H1 (cell line): Measurements from ENCODE around the gene FOXP4. TPM values are rescaled to one million over a fixed set of nuclear protein-coding genes. Genes with fewer than 3 reads are reported as not detected.

ENCODE experiments used
- CTCF ChIA-PET: fragments of 300-600 bp; sonication (Branson Sonifier 250); formaldehyde crosslinking; loops from one replicate; lab custom pipeline; 2021; ENCODE audit not compliant: partially characterized antibody; lab: Charles Lee
- POLR2A ChIA-PET: fragments of 300-600 bp; sonication (Branson Sonifier 250); formaldehyde crosslinking; loops from one replicate; lab custom pipeline; 2021; ENCODE audit warnings: inconsistent platforms; ENCODE audit not compliant: partially characterized antibody; lab: Charles Lee
- DNase-seq, 2 experiments: peaks; one replicate each; pipeline versions ENCODE4 v3.0.0 to v3.0.0-alpha.2; 2010 to 2022; ENCODE audit warnings: low spot score in 2 of 2, low read depth in 1 of 2, mixed read lengths in 1 of 2
- FAIRE-seq: peaks from 2 replicates; lab custom pipeline; 2011; peaks lifted over from hg19 to GRCh38; lab: Jason Lieb, UNC
- H2AFZ ChIP-seq: 2 replicates; pipeline ENCODE4 v1.8.1; 2012; ENCODE audit warnings: low read length, inconsistent platforms
- H2AK5ac ChIP-seq: 2 replicates; pipeline ENCODE4 v1.6.1; 2013; ENCODE audit warnings: low read depth, low read length
- H2BK120ac ChIP-seq: replicated peaks from 2 replicates; pipeline ENCODE3; 2013; ENCODE audit warnings: low read depth, low read length, inconsistent platforms
- H2BK12ac ChIP-seq: 2 replicates; pipeline ENCODE4 v1.6.1; 2013; ENCODE audit warnings: low read depth, low read length
- H2BK15ac ChIP-seq: 2 replicates; pipeline ENCODE4 v1.6.1; 2013; ENCODE audit warnings: low read length
- H2BK20ac ChIP-seq: 2 replicates; pipeline ENCODE4 v1.6.1; 2013; ENCODE audit warnings: low read length
- H2BK5ac ChIP-seq: 2 replicates; pipeline ENCODE4 v1.6.1; 2013; ENCODE audit warnings: low read depth, low read length
- H3K14ac ChIP-seq: 2 replicates; pipeline ENCODE4 v1.6.1; 2013; ENCODE audit warnings: inconsistent platforms; ENCODE audit not compliant: insufficient read length
- H3K18ac ChIP-seq: 2 replicates; pipeline ENCODE4 v1.6.1; 2013; ENCODE audit warnings: low read length; ENCODE audit errors: extremely low read depth
- H3K23ac ChIP-seq: 2 replicates; pipeline ENCODE4 v1.6.1; 2013; ENCODE audit warnings: inconsistent platforms; ENCODE audit not compliant: insufficient read length
- H3K23me2 ChIP-seq: 2 replicates; pipeline ENCODE4 v1.6.1; 2013; ENCODE audit warnings: low read depth, low read length
- H3K27ac ChIP-seq: 2 replicates; pipeline ENCODE4 v1.6.1; 2011; ENCODE audit warnings: low read depth, low read length, inconsistent platforms
- H3K27me3 ChIP-seq, 4 experiments: replicated peaks in 1 of 4; 1 replicate in 1 of 4; 2 replicates in 3 of 4; pipeline versions ENCODE4 v1.6.1 to v1.8.1; 2011 to 2013; ENCODE audit warnings: low read length in 3 of 4, mild to moderate bottlenecking in 3 of 4, inconsistent platforms in 2 of 4, mixed read lengths in 2 of 4, moderate library complexity in 1 of 4; ENCODE audit not compliant: control insufficient read depth in 3 of 4, insufficient read depth in 3 of 4; ENCODE audit errors: extremely low read depth in 1 of 4
- H3K36me3 ChIP-seq, 4 experiments: 2 replicates each; pipeline versions ENCODE4 v1.6.1 to v1.8.1; 2011 to 2013; ENCODE audit warnings: mild to moderate bottlenecking in 4 of 4, low read length in 3 of 4, moderate library complexity in 2 of 4, control low read depth in 1 of 4, inconsistent platforms in 1 of 4; ENCODE audit not compliant: insufficient read depth in 4 of 4, control insufficient read depth in 2 of 4
- H3K4ac ChIP-seq: replicated peaks from 2 replicates; pipeline ENCODE3; 2013; ENCODE audit warnings: low read length, low read depth, mixed read lengths, inconsistent platforms; ENCODE audit not compliant: insufficient read length
- H3K4me1 ChIP-seq, 4 experiments: replicated peaks in 1 of 4; 1 replicate in 1 of 4; 2 replicates in 3 of 4; pipeline versions ENCODE4 v1.6.1 to v1.8.1; 2011 to 2013; ENCODE audit warnings: low read length in 3 of 4, inconsistent platforms in 2 of 4, mixed read lengths in 1 of 4; ENCODE audit not compliant: insufficient read depth in 4 of 4, control insufficient read depth in 3 of 4
- H3K4me2 ChIP-seq, 2 experiments: 2 replicates each; pipeline versions ENCODE4 v1.6.1 to v1.8.1; 2011 to 2013; ENCODE audit warnings: low read depth in 2 of 2, low read length in 2 of 2, control low read depth in 1 of 2, inconsistent platforms in 1 of 2, mild to moderate bottlenecking in 1 of 2; ENCODE audit not compliant: insufficient read depth in 1 of 2
- H3K4me3 ChIP-seq, 4 experiments: fragments of 200-600, 300-600 bp in 1 of 4; sonication (generic), shearing (Covaris generic), sonication (Bioruptor Twin) in 1 of 4; 2 replicates each; pipeline versions ENCODE4 v1.5.1 to v1.8.1; 2011 to 2016; ENCODE audit warnings: low read length in 4 of 4, low read depth in 3 of 4, control low read depth in 2 of 4, inconsistent platforms in 2 of 4, mild to moderate bottlenecking in 2 of 4, mixed read lengths in 1 of 4, moderate library complexity in 1 of 4; ENCODE audit not compliant: insufficient read depth in 2 of 4; ENCODE audit errors: extremely low read depth in 1 of 4
- H3K56ac ChIP-seq: replicated peaks from 2 replicates; pipeline ENCODE3; 2013; ENCODE audit warnings: low read depth, mild to moderate bottlenecking, mixed read lengths, low read length, inconsistent platforms; ENCODE audit not compliant: insufficient read length
- H3K79me1 ChIP-seq: 2 replicates; pipeline ENCODE4 v1.6.1; 2013; ENCODE audit warnings: low read depth, low read length, control low read depth
- H3K79me2 ChIP-seq, 2 experiments: 2 replicates each; pipeline versions ENCODE4 v1.6.1 to v1.8.1; 2012 to 2013; ENCODE audit warnings: low read length in 2 of 2, mild to moderate bottlenecking in 2 of 2, inconsistent platforms in 1 of 2; ENCODE audit not compliant: insufficient read depth in 2 of 2, control insufficient read depth in 1 of 2
- H3K9ac ChIP-seq, 4 experiments: replicated peaks in 1 of 4; 1 replicate in 1 of 4; 2 replicates in 3 of 4; pipeline versions ENCODE4 v1.6.1 to v1.8.1; 2011 to 2013; ENCODE audit warnings: low read depth in 3 of 4, low read length in 3 of 4, control low read depth in 2 of 4, mild to moderate bottlenecking in 2 of 4, moderate library complexity in 2 of 4, inconsistent platforms in 1 of 4; ENCODE audit errors: extremely low read depth in 1 of 4
- H3K9me3 ChIP-seq, 2 experiments: 2 replicates each; pipeline versions ENCODE4 v1.6.1 to v1.8.1; 2012 to 2013; ENCODE audit warnings: mild to moderate bottlenecking in 2 of 2, moderate library complexity in 2 of 2, control low read depth in 1 of 2, inconsistent platforms in 1 of 2, low read depth in 1 of 2, low read length in 1 of 2, mixed read lengths in 1 of 2; ENCODE audit not compliant: insufficient read depth in 2 of 2
- H4K20me1 ChIP-seq, 2 experiments: replicated peaks in 1 of 2; 2 replicates each; pipeline versions ENCODE3 to v1.8.1; 2011 to 2013; ENCODE audit warnings: inconsistent platforms in 2 of 2, low read length in 2 of 2, mild to moderate bottlenecking in 1 of 2; ENCODE audit not compliant: insufficient read depth in 2 of 2, control insufficient read depth in 1 of 2
- H4K5ac ChIP-seq: 2 replicates; pipeline ENCODE4 v1.6.1; 2013; ENCODE audit warnings: low read length, low read depth, mixed read lengths, inconsistent platforms; ENCODE audit not compliant: insufficient read length
- H4K8ac ChIP-seq: 2 replicates; pipeline ENCODE4 v1.8.0; 2013; ENCODE audit warnings: mild to moderate bottlenecking, moderate library complexity, low read length, inconsistent platforms; ENCODE audit not compliant: insufficient read depth; ENCODE audit errors: extremely low read depth
- H4K91ac ChIP-seq: replicated peaks from 2 replicates; pipeline ENCODE3; 2013; ENCODE audit warnings: low read length, mixed read lengths, inconsistent platforms; ENCODE audit not compliant: insufficient read length
- KDM5A ChIP-seq: fragments of 200-600 bp; IDR thresholded peaks from 2 replicates; pipeline ENCODE4 v1.7.1; 2012; ENCODE audit warnings: mild to moderate bottlenecking, low read length, inconsistent platforms, mixed read lengths
- SIX5 ChIP-seq: IDR thresholded peaks from 2 replicates; pipeline ENCODE4 v1.6.1; 2011; ENCODE audit warnings: mild to moderate bottlenecking, low read depth, low read length
- WGBS, 2 experiments: shearing (Covaris generic) in 1 of 2; methylation state at CpG; one replicate each; pipeline versions ENCODE4 v1.1.6 to v1.1.7; 2013 to 2015; ENCODE audit warnings: low lambda C conversion rate in 2 of 2, mixed read lengths in 2 of 2, inconsistent platforms in 1 of 2, low coverage in 1 of 2, missing lambda C conversion rate in 1 of 2; ENCODE audit not compliant: insufficient replicate concordance in 2 of 2, insufficient coverage in 1 of 2, insufficient read length in 1 of 2; ENCODE audit errors: extremely low coverage in 1 of 2, missing lambda C conversion rate in 1 of 2; 5-methylcytosine and 5-hydroxymethylcytosine counted together
- polyA plus RNA-seq, 7 experiments: library from polyadenylated mRNA; depleted of rRNA in 3 of 7; stranded (reverse) in 5 of 7; unstranded in 2 of 7; fragments of >200 nt in 5 of 7; fragments of 200-250 nt in 2 of 7; gene quantifications; 1 replicate in 5 of 7; 2 replicates in 1 of 7; 4 replicates in 1 of 7; pipeline versions ENCODE4 v1.2.1 to v1.2.3, GENCODE V29; 2011 to 2013; ENCODE audit warnings: missing spikeins in 2 of 7, mixed read lengths in 2 of 7
- total RNA-seq: library from RNA; stranded (reverse); fragmentation: NEBNext Ultra II Directional; extraction: Animal tissue kit (Norgen Biotek cat#: 25700); gene quantifications from 2 replicates; pipeline ENCODE4 v1.2.1, GENCODE V29; 2021

Gene FOXP4
- total and polyA plus RNA-seq, 2 of the 8 experiments (the other 6 are each of a cell fraction or from before 2014, with no cell fraction given) = 4.8 to 13.3 TPM

DNA sequence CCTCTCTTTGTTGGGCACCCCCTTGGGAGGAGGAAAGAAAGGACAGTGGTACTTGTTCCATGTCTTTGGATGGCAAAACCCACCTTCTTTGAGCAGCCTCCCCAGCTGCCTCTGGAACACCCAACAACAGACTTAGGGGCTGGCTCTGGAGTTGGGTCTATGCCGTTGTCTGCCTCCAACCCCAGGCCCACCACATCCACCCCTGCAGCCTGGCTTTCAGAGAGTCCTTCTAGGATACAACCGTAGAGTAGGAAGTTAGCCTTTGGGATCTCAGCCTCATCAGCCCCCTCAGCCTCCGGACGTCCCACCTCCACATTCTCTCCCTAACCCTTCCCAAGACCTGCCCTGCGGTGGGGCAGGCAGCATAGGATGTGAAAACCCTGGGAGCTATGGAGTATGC, 36.4 kb downstream of the FOXP4 start:
- Histone ChIP-seq H3K4me1 (peaks cover 11 to 47% (median 35%) of the 10 kb centered on the region in 4 experiments), H4K91ac (no peak overlapping the region), H2BK5ac (peak overlapping the region; percentile 56; the same call in 1 of the 2 replicates), H3K9ac (no peak overlapping the region), H3K18ac (no peak overlapping the region), H3K9me3 (no peaks in the 10 kb centered on the region), H3K56ac (no peak overlapping the region), H2BK120ac (no peak overlapping the region), H3K23ac (no peak overlapping the region), H4K5ac (no peak overlapping the region), H2AFZ (no peak overlapping the region), H2BK15ac (peak overlapping the region; percentile 72; the same call in 1 of the 2 replicates), H2BK12ac (peak overlapping the region; percentile 81; the same call in 1 of the 2 replicates), H2AK5ac (0 out of 2 replicates have a peak overlapping the region, but pooled peaks have one; percentile 26), H3K27ac (no peak overlapping the region), H3K23me2 (no peaks in the 10 kb centered on the region), H3K36me3 (no peaks in the 10 kb centered on the region), H3K79me2 (no peaks in the 10 kb centered on the region), H3K14ac (no peak overlapping the region), H3K79me1 (no peaks in the 10 kb centered on the region), H3K27me3 (no peaks in the 10 kb centered on the region), H3K4me3 (no peak overlapping the region), H2BK20ac (no peak overlapping the region), H3K4ac (no peak overlapping the region), H4K20me1 (peaks cover 0 to 5% of the 10 kb centered on the region in 2 experiments), H3K4me2 (no peak overlapping the region), H4K8ac (no peak overlapping the region; the same call in none of the 2 replicates)
- TF ChIP-seq SIX5 (no peak), KDM5A (no peak)
- no peak for DNase-seq
- POLR2A ChIA-PET = interaction anchor here (1.2 to 1.3 kb wide), 2 partner anchors 19 to 21 kb away, joined by 3 read pairs; no protein-coding TSS in a partner anchor
- no peak for FAIRE-seq
- 93% methylated on average over 5 of the region's 5 CpGs; no CpG with 5 or more reads in 1 of the 2 experiments for WGBS, 2 experiments
- CTCF ChIA-PET = interaction anchor here (0.9 to 27.7 kb wide), 8 partner anchors 9 to 158 kb away, joined by 3 to 361 read pairs (median 5); no protein-coding TSS in a partner anchor
